HEK293 (cell line): ENCODE measurements around the gene SAGE1.

Experiments used
- CTCF ChIA-PET: fragments of 350-600 bp; formaldehyde crosslinking; extraction: SDS; loops from one replicate; lab custom pipeline; 2021; ENCODE audit warnings: antibody characterized with exemption; lab: Yijun Ruan, JAX
- POLR2A ChIA-PET: fragments of 300-600 bp; formaldehyde crosslinking; extraction: SDS; loops from one replicate; lab custom pipeline; 2020; ENCODE audit warnings: antibody characterized with exemption, inconsistent platforms; lab: Yijun Ruan, JAX
- H3K27ac ChIP-seq: fragments of 200-500 bp; sonication (Bioruptor generic); 2 replicates; pipeline ENCODE4 v1.5.1; 2014; ENCODE audit warnings: low read depth, low read length, control low read depth, inconsistent platforms; ENCODE audit errors: extremely low read depth
- H3K36me3 ChIP-seq, 2 experiments: fragments of 200-500 bp in 1 of 2; sonication (Bioruptor generic) in 1 of 2; 1 replicate in 1 of 2; 2 replicates in 1 of 2; pipeline ENCODE4 v1.5.1; 2014 to 2017; ENCODE audit warnings: inconsistent platforms in 2 of 2, low read length in 2 of 2; ENCODE audit not compliant: control insufficient read depth in 2 of 2, insufficient read depth in 1 of 2
- H3K4me1 ChIP-seq: fragments of 200-500 bp; sonication (Bioruptor generic); 2 replicates; pipeline ENCODE4 v1.5.1; 2014; ENCODE audit warnings: mild to moderate bottlenecking, low read length, inconsistent platforms; ENCODE audit not compliant: control insufficient read depth, insufficient read depth
- H3K4me3 ChIP-seq: 2 replicates; pipeline ENCODE4 v1.5.1; 2011; ENCODE audit warnings: low read depth, mild to moderate bottlenecking, control low read depth, low read length, moderate library complexity
- H3K9me3 ChIP-seq: fragments of 200-500 bp; sonication (Bioruptor generic); 2 replicates; pipeline ENCODE4 v1.5.1; 2014; ENCODE audit warnings: low read depth, low read length, inconsistent platforms; ENCODE audit not compliant: control insufficient read depth, insufficient read depth
- AEBP2 ChIP-seq: fragments of 450-650 bp; formaldehyde crosslinking; IDR thresholded peaks from 2 replicates; pipeline ENCODE4 v1.5.1; 2016; ENCODE audit warnings: missing biosample characterization, missing genetic modification characterization, borderline replicate concordance
- BCL6B ChIP-seq: fragments of 450-650 bp; formaldehyde crosslinking; IDR thresholded peaks from 2 replicates; pipeline ENCODE4 v1.5.1; 2017; ENCODE audit warnings: missing biosample characterization, missing genetic modification characterization
- KLF10 ChIP-seq: fragments of 450-650 bp; IDR thresholded peaks from 2 replicates; pipeline ENCODE4 v1.5.1; 2018; ENCODE audit warnings: missing biosample characterization, mild to moderate bottlenecking, missing genetic modification characterization
- KLF16 ChIP-seq: fragments of 450-650 bp; formaldehyde crosslinking; IDR thresholded peaks from 2 replicates; pipeline ENCODE4 v1.5.1; 2017; ENCODE audit warnings: missing biosample characterization, missing genetic modification characterization
- PRDM1 ChIP-seq: fragments of 450-650 bp; formaldehyde crosslinking; IDR thresholded peaks from 2 replicates; pipeline ENCODE4; 2016; ENCODE audit warnings: missing biosample characterization, missing genetic modification characterization
- REPIN1 ChIP-seq: fragments of 450-650 bp; formaldehyde crosslinking; IDR thresholded peaks from 2 replicates; pipeline ENCODE4 v1.5.1; 2017; ENCODE audit warnings: missing biosample characterization, missing genetic modification characterization, low read depth
- SCRT1 ChIP-seq: fragments of 450-650 bp; formaldehyde crosslinking; IDR thresholded peaks from 2 replicates; pipeline ENCODE4 v1.5.1; 2016; ENCODE audit warnings: missing biosample characterization, missing genetic modification characterization, borderline replicate concordance
- SCRT2 ChIP-seq: fragments of 450-650 bp; formaldehyde crosslinking; IDR thresholded peaks from 2 replicates; pipeline ENCODE4 v1.5.1; 2016; ENCODE audit warnings: missing biosample characterization, missing genetic modification characterization
- ZBTB10 ChIP-seq: fragments of 450-650 bp; formaldehyde crosslinking; IDR thresholded peaks from 2 replicates; pipeline ENCODE4 v1.5.1; 2016; ENCODE audit warnings: missing biosample characterization, missing genetic modification characterization
- ZNF121 ChIP-seq: fragments of 450-650 bp; formaldehyde crosslinking; IDR thresholded peaks from 2 replicates; pipeline ENCODE4 v1.5.1; 2016; ENCODE audit warnings: missing biosample characterization, missing genetic modification characterization
- ZNF23 ChIP-seq: fragments of 450-650 bp; formaldehyde crosslinking; IDR thresholded peaks from 2 replicates; pipeline ENCODE4 v1.5.1; 2016; ENCODE audit warnings: missing biosample characterization, missing genetic modification characterization, borderline replicate concordance
- ZNF350 ChIP-seq: fragments of 450-650 bp; formaldehyde crosslinking; IDR thresholded peaks from 2 replicates; pipeline ENCODE4 v1.5.0; 2017; ENCODE audit warnings: missing biosample characterization, mild to moderate bottlenecking, missing genetic modification characterization
- ZNF473 ChIP-seq: fragments of 450-650 bp; formaldehyde crosslinking; IDR thresholded peaks from 2 replicates; pipeline ENCODE4 v1.5.1; 2017; ENCODE audit warnings: missing biosample characterization, missing genetic modification characterization
- ZNF76 ChIP-seq: fragments of 450-650 bp; formaldehyde crosslinking; IDR thresholded peaks from 2 replicates; pipeline ENCODE4; 2016; ENCODE audit warnings: low read depth, missing biosample characterization, missing genetic modification characterization, borderline replicate concordance
- ZSCAN4 ChIP-seq: fragments of 450-650 bp; formaldehyde crosslinking; IDR thresholded peaks from 2 replicates; pipeline ENCODE4 v1.5.1; 2017; ENCODE audit warnings: missing biosample characterization, missing genetic modification characterization

The SAGE1 gene

GRCh38 chrX:135890087-135890585 lies 3.4 kb upstream of the SAGE1 start:
- Histone ChIP-seq H3K36me3 (no peaks in the 10 kb centered on the region), H3K9me3 (no peaks in the 10 kb centered on the region), H3K4me1 (no peaks in the 10 kb centered on the region), H3K4me3 (no peak overlapping the region), H3K27ac (no peak overlapping the region)
- ChIA-PET POLR2A (no interaction called here), CTCF (interaction anchor here (0.7 to 1.0 kb wide), 3 partner anchors 21 to 149 kb away, joined by 3 to 4 read pairs (median 3); no protein-coding TSS in a partner anchor)
- no peak for TF ChIP-seq ZNF76 (tag by site-specific recombination)
- no peak for TF ChIP-seq ZBTB10 (tag by site-specific recombination)
- no peak for TF ChIP-seq SCRT2 (tag by site-specific recombination)

- H3K4me1 ChIP-seq, result no peaks in the 10 kb centered on the region
- H3K27ac ChIP-seq, result no peak overlapping the region
- no peaks in the 10 kb centered on the region for H3K9me3 ChIP-seq
- TF ChIP-seq BCL6B (tag by site-specific recombination) (no peak), KLF10 (tag by site-specific recombination) (no peak), ZNF23 (tag by site-specific recombination) (no peak)
- CTCF ChIA-PET, result no interaction called here
- no peak overlapping the region for H3K4me3 ChIP-seq
- POLR2A ChIA-PET, result no interaction called here
- no peaks in the 10 kb centered on the region for H3K36me3 ChIP-seq
These were observed 735 bp upstream of the SAGE1 start for GRCh38 chrX:135892781-135893180.

- TF ChIP-seq ZNF121 (tag by site-specific recombination) (no peak), ZNF473 (tag by site-specific recombination) (no peak), SCRT1 (tag by site-specific recombination) (no peak), PRDM1 (tag by site-specific recombination) (no peak), ZNF350 (tag by site-specific recombination) (no peak), REPIN1 (tag by site-specific recombination) (no peak), ZSCAN4 (tag by site-specific recombination) (no peak), AEBP2 (tag by site-specific recombination) (no peak), KLF16 (tag by site-specific recombination) (no peak)
These were observed 16.7 kb downstream of the SAGE1 start for GRCh38 chrX:135910251-135910650.

More at GRCh38 chrX:135910251-135910650, 16.7 kb downstream of the SAGE1 start:
- Histone ChIP-seq H3K27ac (no peak overlapping the region), H3K4me3 (no peak overlapping the region), H3K36me3 (no peaks in the 10 kb centered on the region), H3K4me1 (no peaks in the 10 kb centered on the region), H3K9me3 (no peaks in the 10 kb centered on the region)
- POLR2A ChIA-PET, result no interaction called here
- CTCF ChIA-PET, result no interaction called here
